Medulla oblongata (tissue), 1 donor: Measurements from ENCODE around the gene SPACDR.
A peak's percentile ranks its signal among the peaks of the same experiment; 100 is the strongest.

Experiments
- DNase-seq: peaks from one replicate; pipeline ENCODE4 v3.0.0-alpha.2; 2015; ENCODE audit errors: extremely low spot score

SPACDR gene

DNA sequence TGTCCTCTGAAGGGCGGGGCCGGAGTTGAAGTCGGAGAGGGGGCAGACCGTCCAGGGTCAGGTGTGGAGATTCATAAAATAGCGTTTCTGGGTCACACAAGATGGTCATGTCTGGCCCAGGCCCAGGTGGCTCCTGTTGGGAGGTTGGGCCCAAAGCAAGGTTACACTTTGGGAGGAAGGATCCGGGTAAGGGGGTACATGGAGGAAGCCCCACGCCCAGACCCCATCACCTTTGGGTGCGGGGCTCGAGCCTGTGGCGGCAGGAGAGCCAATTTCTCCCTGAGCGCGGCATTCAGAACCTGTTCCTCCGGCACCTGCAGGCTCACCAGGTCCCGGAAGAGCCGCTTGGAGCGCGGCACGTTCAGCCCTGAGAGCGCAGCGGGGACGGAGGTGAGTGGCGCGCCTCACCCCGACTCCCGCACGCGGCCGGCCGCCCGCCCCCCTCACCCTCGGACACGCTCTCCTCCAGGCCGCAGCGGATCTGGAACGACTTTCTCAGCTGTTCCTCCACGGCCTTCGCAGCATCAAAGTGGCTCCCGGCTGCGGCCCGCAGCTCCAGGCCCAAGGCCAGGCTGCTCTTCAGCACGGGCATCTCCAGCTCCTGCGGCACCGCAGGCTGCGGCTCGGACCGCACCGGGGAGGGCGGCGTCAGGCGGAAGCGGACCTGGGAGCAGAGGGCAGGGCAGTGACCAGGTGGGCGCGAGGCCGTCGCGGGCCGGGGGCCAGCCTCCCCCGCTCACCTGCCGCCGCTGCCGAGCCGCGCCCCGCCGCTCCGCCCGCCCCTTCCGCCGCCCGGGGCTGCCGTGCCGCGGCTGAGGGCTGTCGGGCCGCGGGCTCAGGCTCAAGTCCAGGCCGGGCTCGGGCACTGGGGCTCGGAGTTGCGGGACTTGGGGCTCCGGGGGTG lies 28.4 kb downstream of the SPACDR start:
- no peak for DNase-seq

DNA sequence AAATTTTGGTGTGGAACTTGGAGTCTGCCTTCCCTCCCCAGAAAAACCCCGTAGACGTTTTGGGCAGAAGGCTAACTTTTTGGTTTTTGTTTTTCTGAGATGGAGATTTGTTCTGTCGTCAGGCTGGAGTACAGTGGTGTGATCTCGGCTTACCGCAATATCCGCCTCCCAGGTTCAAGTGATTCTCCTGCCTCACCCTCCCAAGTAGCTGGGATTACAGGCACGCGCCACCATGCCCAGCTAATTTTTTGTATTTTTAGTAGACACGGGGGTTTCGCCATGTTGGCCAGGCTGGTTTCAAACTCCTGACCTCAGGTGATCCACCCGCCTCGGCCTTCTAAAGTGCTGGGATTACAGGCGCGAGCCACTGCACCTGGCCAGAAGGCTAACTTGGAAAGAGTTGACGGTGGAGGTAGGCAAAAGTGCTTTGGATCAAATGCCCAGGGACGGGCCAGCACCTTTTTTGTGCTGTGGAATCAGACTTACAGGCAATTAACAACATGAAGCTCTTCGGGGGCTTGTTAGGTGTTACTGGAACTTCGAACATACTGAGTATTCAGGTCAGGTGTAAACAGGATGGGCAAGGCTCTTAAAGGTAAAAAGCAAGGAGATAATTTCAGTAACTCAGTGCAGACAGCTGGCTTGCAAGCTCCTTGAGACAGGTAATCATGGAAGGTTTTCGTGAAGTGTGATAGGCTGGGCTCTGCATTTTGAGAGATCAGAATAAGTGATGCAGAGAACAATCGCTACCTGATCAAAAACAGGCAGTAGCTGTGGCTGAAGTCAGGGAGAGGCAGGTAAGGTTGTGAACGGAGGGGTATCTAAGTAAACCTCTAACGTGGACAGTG lies 29.5 kb downstream of the SPACDR start:
- DNase-seq, result no peak

DNA sequence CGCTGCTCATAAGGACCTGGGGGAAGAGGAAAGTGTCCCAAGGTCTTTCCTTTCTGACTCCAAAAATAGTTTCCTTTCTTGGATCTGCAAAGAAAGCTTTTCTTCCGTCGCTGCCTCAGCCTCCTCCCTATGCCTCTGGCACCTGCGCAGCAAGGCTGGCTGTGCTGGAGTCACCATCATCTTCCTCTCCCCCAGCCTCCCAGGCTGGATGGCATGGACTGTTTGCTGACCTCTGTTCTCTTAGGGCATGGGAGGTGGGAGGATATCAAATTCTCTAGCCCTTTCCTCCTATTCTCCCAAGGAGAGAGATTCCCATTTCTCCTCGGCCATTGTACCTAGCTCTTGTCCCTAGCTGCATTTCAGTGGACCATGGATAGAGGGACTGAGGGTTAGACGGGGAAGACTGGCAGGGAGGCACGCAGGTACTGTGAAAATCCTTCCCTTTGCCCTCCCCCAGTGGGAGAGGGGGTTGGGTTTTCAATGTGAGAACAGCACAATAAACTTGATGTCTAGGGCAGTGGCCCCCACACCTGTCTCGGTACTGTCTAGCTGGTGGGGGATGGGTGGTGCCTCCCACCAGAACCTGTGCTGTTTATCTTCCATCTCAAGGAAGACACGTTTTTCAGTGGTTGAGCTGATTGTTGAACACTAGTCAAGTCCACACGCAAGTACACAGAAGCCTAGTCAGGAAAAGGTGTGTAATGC lies 30.3 kb downstream of the SPACDR start:
- DNase-seq, result no peak

DNA sequence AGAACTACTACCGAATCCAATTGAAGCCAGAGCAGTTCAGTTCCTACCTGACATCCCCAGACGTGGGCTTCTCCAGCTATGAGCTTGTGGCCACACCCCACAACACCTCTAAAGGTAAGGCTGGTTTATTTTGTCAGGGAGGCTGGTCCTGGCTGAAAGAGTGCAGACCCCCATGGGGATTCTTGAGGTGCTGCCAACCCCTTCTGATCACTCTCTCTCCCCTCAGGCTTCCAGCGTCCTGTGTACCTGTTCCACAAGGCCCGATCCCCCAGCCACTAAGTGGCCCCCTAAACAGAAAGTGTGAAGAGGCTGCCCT lies 30.8 kb downstream of the SPACDR start:
- no peak for DNase-seq

DNA sequence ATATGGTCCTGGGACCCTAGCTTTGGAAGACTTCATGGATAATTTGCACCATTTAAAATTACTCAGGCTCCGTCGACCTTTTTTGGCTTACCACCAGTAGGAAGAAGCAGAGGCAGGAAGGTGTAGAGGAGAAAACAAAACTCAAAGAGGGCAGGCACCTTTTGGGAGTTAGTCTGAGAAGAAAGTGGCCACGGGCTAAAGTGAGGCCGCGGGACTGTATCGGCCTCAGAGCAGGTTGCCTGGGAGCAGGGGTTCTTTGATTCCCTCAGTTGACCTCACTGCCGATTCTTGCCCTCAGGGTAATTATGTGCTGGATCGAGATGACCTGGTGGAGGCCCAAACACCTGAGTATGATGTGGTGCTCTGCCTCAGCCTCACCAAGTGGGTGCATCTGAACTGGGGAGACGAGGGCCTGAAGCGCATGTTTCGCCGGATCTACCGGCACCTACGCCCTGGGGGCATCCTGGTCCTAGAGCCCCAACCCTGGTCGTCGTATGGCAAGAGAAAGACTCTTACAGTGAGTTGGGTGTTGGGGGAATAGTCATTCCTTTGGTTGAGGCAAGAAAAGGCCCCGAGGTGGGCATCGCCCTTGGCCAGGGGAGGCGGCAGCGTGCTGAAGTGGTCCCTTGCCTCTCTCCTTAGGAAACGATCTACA lies 31.3 kb downstream of the SPACDR start:
- no peak for DNase-seq

DNA sequence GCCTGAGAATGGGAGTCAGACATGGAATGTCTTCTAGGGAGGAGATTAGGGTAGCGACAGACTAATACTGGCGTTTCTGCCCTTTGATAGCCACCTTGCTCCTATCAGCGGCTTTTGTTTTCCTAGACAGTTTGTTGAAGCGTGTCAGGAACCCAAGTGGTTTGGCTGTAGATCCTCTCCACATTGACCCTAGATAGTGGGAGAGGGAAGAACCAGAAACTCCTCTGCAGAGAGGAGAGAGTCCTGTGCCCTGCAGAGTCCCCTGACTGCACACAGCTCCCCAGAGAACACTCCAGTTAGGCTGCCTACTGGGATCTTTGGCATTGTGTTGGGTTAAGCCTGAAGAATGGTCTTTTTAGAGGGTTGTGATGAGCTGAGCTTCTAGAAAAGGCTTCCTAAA lies 32.0 kb downstream of the SPACDR start:
- DNase-seq, result no peak

DNA sequence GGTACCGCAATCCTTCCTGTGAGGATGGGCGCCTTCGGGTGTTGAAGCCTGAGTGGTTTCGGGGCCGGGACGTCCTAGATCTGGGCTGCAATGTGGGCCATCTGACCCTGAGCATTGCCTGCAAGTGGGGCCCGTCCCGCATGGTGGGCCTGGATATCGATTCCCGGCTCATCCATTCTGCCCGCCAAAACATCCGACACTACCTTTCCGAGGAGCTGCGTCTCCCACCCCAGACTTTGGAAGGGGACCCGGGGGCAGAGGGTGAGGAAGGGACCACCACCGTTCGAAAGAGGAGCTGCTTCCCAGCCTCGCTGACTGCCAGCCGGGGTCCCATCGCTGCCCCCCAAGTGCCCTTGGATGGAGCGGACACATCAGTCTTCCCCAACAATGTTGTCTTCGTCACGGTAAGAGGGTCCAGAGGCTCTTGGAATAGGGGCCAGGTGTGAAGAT lies 32.7 kb downstream of the SPACDR start:
- DNase-seq, result no peak

DNA sequence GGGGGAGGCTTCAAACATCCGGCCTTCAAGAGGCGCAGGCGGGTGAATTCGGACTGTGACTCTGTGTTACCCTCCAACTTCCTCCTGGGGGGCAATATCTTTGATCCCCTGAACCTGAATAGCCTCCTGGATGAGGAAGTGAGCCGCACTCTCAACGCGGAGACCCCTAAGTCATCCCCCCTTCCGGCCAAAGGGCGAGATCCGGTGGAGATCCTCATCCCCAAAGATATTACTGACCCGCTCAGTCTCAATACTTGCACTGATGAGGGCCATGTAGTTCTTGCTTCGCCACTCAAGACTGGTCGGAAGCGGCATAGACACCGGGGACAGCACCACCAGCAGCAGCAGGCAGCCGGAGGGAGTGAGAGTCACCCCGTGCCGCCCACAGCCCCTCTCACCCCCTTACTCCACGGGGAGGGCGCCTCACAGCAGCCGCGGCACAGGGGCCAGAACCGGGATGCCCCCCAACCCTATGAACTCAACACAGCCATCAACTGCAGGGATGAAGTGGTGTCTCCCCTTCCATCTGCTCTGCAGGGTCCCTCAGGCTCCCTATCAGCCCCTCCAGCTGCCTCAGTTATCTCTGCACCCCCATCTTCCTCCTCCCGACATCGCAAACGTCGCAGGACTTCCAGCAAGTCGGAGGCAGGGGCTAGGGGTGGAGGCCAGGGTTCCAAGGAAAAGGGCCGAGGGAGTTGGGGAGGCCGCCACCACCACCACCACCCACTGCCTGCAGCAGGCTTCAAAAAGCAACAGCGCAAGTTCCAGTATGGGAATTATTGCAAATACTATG lies 33.4 kb downstream of the SPACDR start:
- peak; percentile 35 for DNase-seq

DNA sequence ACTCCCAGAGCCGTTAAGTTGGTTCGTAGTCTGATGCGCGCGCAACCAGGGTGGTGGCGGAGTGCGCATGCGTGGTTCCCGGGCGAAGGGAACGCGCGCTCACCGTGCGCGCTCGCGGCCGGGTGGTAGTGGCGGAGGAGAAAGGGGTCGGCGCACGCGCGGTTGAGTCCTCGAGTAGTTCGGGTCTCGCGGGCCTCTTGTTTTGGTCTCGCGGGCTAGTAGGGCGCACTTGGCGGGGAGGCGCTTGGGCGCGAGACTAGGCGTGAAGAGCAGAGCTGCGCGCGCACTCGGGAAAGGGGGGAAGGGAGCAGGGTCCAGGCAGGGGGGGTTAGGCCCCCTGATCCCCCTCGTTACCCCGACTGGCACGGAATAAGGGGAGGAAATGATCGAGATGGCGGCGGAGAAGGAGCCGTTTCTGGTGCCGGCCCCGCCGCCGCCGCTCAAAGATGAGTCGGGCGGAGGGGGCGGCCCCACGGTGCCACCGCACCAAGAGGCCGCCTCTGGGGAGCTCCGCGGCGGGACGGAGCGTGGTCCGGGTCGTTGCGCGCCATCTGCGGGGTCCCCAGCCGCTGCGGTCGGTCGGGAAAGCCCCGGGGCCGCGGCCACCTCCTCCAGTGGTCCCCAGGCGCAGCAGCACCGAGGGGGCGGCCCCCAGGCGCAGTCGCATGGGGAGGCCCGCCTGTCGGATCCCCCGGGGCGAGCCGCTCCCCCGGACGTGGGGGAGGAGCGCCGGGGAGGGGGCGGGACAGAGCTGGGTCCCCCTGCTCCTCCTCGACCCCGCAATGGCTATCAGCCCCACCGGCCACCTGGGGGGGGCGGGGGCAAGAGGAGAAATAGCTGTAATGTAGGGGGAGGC lies 34.2 kb downstream of the SPACDR start, which contains the start of gene MEPCE:
Gene MEPCE (plus strand): TSS at position 195 of the 856 bp plus-strand sequence. CDS start 188 bp downstream, at position 383.
- peak; percentile 96 for DNase-seq

DNA sequence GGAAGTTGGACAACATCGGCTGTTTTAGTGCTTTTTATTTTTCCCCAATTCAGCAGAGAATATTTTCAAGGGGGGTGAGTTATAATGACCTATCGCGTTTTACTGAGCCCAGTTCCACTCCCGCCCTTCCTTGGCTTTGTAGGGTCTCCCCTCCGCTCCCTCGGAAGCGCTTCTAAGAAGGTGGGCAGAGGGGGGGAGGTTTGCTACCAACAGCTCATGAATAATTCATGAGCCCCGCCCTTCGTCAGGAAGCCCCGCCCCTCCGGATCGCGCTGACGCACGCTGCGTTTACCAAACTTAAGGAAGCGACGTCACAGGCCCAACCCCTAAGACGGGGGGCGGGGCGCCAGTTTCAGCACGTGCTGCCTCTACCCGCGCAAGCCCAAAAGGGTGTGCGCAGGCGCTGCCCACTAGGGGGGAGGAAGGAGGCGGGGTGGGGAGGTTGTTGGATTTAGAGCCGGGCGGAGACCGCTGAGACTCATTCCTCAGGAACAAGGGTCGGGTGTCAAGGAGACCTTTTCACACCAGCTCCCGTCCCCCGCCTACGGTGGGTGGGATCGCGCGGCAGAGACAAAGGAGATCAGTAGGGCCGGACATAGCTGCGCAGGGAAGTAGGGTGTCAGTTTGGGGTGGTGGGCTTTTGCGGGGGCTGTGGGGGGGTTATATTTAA lies 35.0 kb downstream of the SPACDR start:
- peak; percentile 99 for DNase-seq

DNA sequence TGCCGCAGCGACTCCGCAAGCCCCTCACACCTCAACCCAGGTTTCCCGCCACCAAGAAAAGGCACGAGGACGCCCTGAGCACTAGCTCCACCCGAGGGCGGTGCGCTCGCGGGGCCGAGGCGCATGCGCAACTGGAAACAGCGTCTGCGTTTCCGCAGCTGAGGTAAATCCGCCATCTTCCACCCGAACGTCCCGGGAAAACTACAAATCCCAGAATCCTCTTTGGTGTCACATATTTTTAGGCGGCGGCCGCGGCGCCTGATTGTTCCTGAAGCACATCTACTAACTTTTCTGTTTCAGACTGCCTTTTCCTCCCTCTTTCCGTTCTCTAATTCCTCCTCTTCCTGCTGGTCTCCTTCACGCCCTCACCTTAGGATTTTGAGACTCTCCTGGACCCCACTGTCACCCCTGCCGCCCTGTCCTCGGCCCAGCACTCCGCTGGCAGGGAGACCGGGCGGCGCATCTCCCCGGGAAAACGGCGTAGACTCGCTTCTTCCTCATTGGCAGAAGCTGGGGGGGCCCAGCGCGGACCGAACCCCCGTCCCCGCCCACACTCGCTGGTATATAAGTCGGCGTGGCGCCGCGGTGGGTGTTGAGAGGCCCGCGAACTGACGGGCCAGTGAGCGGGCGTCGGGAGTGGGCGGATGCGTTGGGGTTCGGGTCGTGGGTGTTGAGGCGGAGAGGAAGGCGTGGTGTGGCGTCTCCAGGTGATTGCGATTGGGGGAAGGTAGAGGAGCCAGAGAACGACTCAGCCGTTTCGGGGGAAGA lies 35.7 kb downstream of the SPACDR start, which contains the start of gene ZCWPW1:
Gene ZCWPW1 (minus strand): TSS at position 505 of the 768 bp plus-strand sequence. CDS start 8,054 bp downstream, outside the sequence.
- DNase-seq, result peak; percentile 97

DNA sequence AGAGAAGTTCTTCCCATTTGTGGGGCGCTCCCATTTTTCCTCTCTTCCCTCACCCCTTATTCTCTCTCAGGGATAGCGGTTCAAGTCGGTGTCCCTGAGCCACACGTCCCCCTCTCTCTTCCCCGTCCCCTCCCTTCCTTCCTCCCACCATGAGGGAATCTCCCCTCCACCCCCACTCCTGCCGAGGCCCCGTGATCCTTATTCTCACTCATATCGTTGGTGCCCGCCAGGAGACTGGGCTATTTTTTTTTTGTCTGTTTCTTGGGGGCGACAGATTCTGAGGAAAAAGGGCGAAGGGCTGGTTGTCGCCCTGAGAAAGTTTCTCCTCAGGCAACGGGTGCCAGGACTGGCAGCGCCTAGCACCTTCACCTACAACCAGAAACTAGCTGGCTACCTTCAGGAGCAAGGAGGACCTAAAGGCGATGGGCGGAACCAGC lies 36.3 kb downstream of the SPACDR start:
- DNase-seq, result no peak

DNA sequence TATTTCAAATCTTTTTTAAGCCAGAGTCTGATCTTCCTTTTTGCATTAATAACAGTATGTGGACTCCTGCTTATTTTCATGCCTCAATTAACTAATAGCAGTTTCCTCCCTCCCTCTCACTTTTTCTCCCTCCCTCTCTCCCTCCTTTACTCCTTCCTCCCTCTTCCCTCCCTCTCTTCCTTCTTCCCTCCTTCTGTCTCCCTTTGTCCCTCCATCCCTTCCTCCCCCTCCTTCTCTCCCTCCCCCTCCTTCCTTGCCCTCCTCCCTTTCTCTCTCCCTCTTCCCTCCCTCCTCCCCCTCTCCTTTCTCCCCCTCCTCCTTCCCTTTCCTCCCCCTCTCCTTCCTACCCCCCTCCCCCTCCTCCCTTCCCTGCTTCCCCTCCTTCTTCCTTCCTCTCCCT lies 37.5 kb downstream of the SPACDR start:
- DNase-seq, result no peak

DNA sequence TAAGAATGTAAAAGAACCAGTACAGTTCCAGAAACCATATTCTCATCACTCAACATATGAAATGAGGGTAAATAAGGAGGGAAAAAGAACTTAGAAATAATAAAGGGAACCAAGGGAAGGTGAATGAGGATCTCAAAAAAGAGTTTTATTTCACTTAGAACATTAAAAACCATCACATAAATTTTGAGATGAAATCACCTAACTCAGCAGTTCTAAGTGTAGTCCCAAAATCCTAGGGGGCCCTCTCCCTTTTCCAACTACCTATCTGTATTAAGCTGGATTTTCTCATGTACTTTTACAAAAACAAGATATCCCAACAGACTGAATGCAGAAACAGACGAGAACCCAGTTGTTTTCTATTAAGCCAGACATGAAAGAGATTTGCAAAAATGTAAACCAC lies 38.7 kb downstream of the SPACDR start:
- DNase-seq, result no peak

DNA sequence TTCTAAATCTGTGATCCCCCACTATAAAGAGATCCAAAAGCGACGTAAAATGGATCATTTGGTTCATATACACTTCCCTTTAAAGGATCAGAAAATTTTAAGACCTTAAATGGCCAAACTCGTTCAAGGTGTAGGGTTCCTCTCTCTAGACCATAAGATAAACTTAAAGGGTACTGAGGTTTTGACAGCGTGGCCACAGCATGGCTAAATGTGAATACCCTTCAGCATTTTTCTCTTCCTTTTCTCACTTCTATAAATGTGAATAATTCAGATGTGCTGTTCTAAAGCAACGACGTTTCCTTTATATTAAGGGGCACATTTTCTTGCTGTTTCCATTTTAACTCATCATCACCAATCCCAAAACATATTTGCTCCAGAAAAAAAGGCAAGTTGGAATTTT lies 40.7 kb downstream of the SPACDR start:
- DNase-seq, result no peak

DNA sequence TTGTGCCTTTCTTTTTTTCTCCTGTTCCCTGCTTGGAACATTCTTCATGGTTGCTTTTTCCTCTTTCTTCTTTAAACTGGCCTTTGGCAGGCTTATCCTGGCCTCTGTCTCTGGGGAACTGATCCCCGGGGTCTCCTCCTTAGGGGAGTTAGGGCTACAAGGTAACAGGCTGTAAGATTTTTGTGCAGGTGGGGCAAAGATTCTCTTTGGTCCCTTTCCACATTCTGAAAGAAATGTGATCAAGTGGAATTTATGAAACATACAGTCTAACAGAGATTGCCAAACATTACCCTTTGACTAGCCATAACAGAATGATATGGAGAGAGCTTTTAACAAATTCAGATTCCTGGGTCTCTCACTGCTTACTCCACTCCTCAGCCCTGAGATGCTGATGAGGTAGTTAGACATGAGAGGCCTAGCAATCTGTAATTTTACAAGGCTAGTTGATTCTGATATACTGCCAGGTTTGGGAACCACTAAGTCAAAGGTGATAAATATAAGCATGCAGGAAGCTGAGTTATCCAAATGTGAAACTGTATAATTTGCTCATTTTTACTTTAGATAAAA lies 44.3 kb downstream of the SPACDR start:
- DNase-seq, result no peak

DNA sequence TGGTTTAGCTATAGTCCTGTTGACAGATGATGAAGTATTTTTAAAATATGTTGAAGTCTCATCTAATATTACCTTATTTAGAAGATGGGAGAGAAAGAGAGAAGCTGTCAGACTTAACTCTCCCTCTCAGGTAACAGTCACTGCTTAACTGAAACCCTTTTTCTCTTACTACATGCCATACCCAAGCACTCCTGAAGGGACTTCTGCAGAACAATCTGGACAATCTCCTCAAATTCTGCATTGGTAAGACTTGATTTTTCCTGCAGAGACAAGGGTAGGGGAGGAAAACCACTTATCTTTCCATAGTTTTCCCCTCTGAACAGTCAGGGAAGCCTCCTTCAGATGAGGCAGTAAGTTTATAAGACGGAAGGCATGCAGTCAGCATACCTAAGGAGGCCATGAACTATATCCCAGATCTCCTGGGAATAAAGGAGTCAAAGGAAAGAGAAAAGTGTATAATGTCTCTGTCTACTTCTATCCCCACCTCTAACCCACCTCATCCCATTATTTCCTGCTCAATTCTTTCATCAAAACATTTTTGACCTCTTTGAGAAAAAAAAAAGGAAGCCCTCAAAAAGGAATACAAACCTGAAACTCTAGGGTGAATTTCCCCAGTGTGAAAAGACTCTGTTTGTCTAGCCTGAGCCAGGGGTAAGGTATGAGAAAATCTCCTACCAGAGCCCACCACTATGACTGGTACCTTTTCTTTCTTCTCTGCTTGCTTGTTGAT lies 45.0 kb downstream of the SPACDR start:
- DNase-seq, result no peak
